Astrocyte of the cerebellum (primary cell): ENCODE data around the gene INSYN2B.
A peak's percentile ranks its signal among the peaks of the same experiment; 100 is the strongest.

Experiments used
- DNase-seq: peaks from one replicate; pipeline ENCODE4 v3.0.0-alpha.2; 2011; ENCODE audit warnings: low read depth
- H3K4me3 ChIP-seq: 2 replicates; pipeline ENCODE4 v1.5.1; 2011; ENCODE audit warnings: mild to moderate bottlenecking, low read depth, low read length, moderate library complexity
- in situ Hi-C: cut with HindIII; loops from 2 replicates; pipeline ENCODE4 v1.10.0; 2017; ENCODE audit warnings: low sequenced_read_pairs
- TF ChIP-seq, protein P1 (sequence below): IDR thresholded peaks from 2 replicates; pipeline ENCODE4 v1.5.1; 2012; ENCODE audit warnings: low read length, low read depth, moderate library complexity, mild to moderate bottlenecking; ENCODE audit errors: missing control alignments

The INSYN2B gene

DNA sequence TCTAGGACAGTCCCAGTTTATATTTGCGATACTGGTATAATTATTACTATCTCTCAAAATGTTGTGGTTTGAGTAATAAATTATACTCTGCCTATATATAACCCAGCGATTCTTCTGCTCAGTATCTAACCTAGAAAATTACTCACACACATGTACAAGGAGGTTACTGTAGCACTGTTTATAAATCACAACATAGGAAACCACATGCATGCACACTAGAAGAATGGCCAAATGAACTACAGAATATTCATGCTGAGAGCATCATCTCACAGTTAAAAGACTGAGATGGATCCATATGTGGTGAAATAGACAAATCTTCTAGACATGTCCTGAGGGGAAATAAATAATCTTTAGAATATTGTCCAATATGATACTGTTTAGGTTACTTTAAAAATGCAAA, 62.1 kb downstream of the INSYN2B start:
- TF ChIP-seq, protein P1, sequence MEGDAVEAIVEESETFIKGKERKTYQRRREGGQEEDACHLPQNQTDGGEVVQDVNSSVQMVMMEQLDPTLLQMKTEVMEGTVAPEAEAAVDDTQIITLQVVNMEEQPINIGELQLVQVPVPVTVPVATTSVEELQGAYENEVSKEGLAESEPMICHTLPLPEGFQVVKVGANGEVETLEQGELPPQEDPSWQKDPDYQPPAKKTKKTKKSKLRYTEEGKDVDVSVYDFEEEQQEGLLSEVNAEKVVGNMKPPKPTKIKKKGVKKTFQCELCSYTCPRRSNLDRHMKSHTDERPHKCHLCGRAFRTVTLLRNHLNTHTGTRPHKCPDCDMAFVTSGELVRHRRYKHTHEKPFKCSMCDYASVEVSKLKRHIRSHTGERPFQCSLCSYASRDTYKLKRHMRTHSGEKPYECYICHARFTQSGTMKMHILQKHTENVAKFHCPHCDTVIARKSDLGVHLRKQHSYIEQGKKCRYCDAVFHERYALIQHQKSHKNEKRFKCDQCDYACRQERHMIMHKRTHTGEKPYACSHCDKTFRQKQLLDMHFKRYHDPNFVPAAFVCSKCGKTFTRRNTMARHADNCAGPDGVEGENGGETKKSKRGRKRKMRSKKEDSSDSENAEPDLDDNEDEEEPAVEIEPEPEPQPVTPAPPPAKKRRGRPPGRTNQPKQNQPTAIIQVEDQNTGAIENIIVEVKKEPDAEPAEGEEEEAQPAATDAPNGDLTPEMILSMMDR, result no peak
- no peak for DNase-seq
- in situ Hi-C loops, result no loop called here
- H3K4me3 ChIP-seq, result no peak overlapping the region

DNA sequence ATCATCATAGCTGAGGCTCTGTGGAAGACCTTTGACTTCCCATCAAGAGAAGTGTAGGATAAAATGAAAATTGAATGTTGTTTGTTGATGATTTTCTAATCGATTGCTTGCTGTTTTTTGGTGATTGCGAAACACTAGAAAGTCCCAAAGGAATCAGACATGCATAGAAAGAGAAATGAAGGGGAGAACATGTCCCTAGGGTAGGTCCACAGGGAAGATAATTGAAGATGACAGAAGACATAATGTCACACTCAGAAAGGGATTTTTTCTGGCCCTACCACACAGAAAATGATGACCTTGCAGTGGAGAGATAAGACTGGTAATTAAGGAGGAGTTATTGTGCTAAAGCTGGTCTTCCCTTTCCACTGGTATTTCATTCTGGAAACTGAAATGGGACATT, 62.8 kb downstream of the INSYN2B start:
- no peak for DNase-seq
- TF ChIP-seq, protein P1, result no peak
- in situ Hi-C loops, result no loop called here
- H3K4me3 ChIP-seq, result no peak overlapping the region

DNA sequence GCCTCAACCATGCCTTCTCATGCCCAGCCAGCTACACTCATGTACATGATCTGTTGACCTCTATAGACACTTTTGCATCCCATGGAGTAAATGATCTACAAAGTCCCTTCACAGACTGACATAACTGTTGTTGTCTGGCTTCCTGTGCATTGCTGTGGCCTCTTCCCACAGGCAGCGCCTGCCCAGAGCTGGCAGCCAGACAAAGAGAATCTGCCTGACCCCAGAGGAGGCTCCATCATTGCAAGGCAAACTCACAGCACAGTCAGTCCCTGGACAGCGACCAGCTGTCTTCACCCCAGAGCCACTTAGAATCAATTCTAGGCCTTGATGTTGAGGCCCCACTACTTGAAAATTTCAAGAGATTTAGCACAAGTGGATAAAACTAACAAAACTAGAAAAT, 65.5 kb downstream of the INSYN2B start:
- in situ Hi-C loops, result no loop called here
- DNase-seq, result peak; percentile 59
- H3K4me3 ChIP-seq, result no peak overlapping the region
- TF ChIP-seq, protein P1, result no peak

DNA sequence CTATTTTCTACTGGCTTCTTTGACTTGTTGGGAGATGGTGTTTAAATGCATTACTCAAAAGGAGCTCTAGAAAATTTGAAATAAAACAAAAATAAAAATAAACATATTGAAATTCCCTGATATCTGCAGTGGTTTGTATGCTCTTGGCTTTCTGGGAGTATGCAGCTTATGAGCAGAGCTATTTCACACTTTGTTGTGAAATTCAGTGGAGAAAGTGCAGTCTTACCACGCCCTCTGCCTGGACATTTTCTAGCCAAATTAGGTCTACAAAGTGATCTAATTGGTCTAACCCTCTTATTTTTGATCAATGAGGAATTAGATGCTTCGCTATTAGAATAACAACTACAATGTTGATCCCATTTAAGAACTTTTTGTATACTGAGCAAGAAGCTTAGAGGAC, 66.8 kb downstream of the INSYN2B start:
- no peak overlapping the region for H3K4me3 ChIP-seq
- TF ChIP-seq, protein P1, result no peak
- no peak for DNase-seq
- in situ Hi-C loops, result no loop called here

DNA sequence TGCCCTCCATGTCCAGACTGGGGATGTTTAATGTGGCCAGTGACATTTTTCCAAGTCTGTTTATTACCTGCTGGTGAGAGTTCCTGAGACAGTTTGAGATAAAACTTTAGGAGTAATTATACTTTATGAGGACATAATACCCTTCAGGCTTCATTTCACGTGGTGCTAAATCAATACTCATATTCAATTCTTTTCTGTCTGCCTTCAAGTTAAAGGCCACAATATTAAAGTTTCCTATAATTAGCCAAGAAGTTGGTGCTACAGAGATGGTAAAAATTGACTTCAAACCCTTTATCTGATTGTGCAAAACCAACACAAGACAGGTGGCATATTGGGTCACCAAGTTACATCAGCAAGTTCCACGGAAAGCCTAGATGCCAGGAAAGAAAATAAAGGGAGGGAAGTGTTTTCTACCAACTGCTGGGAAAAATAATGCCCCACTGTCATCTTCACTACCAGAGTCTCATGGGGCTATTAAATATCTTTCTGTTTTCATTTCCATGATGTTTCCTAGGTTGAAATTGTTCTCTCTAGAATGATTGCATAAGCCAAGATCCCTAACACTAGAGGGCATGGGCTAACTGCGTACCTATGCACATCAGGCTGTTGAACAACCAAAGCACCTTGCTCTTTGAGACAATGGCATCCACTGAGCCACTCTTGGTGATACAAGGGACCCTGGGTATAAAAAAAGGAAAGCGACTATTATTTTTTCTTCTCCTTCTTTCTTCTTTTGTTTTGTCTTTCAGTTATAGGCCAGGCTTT, 68.7 kb downstream of the INSYN2B start:
- TF ChIP-seq, protein P1, result no peak
- in situ Hi-C loops, result no loop called here
- DNase-seq, result no peak
- H3K4me3 ChIP-seq, result no peak overlapping the region

DNA sequence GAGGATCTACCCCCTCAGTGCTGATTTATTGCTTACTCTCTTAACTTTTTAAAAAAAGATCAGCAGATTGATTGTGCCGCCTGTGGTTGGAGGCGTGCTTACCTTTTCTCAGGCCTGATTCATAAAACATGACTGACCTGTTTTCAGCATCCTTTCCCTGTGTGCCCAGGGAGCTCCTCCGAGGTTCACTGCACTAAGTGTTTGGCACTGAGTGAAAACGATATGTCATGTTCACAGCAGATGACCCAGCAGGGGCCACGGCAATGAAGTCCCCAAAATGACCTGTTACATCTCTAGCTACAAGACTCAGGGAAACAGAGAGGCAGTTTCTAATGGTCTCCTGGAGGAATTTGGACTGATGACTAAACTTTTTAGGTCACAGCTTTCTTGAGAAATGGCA, 69.9 kb downstream of the INSYN2B start:
- in situ Hi-C loops, result no loop called here

More for the DNA sequence above, 69.9 kb downstream of the INSYN2B start:
- TF ChIP-seq, protein P1, result no peak
- DNase-seq, result no peak
- H3K4me3 ChIP-seq, result no peak overlapping the region
